Neuron (in vitro differentiated cells): ENCODE measurements around the gene OR8G1.

Source experiments
- H2AFZ ChIP-seq: one replicate; pipeline ENCODE4 v1.6.1; 2013; ENCODE audit warnings: low read depth, mild to moderate bottlenecking, inconsistent platforms, low read length, moderate library complexity
- H3K27me3 ChIP-seq: one replicate; pipeline ENCODE4 v1.6.1; 2013; ENCODE audit warnings: low read length; ENCODE audit not compliant: insufficient read depth
- H3K36me3 ChIP-seq: one replicate; pipeline ENCODE4 v1.6.1; 2013; ENCODE audit warnings: low read length; ENCODE audit not compliant: insufficient read depth
- H3K4me1 ChIP-seq: one replicate; pipeline ENCODE4 v1.6.1; 2013; ENCODE audit warnings: low read length; ENCODE audit not compliant: insufficient read depth
- H3K4me3 ChIP-seq: 2 replicates; pipeline ENCODE4 v1.5.1; 2013; ENCODE audit warnings: mild to moderate bottlenecking, low read length, moderate library complexity
- H3K9me3 ChIP-seq: one replicate; pipeline ENCODE4 v1.6.1; 2013; ENCODE audit warnings: low read length

The OR8G1 gene

DNA sequence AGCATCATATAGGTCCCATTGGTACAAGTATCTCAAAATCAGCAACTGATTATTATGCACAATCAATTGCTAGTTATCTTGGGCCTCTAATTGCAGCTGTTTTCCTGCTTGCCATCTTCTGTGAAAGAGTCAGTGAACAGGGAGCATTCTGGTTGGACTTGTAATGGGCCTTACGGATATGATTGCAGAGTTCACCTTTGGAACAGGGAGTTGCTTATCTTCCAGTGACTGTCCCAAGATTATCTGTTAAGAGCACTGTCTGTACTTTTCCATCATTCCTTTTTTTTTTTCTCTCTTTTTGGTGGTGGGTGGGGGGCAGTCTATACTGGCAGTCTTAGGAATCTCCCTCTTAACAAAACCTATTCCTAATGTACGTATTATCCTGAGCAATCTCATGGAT is 33.1 kb downstream of the OR8G1 start:
- no peaks in the 10 kb centered on the region for H3K27me3 ChIP-seq
- H3K9me3 ChIP-seq, result no peaks in the 10 kb centered on the region
- H3K36me3 ChIP-seq, result no peaks in the 10 kb centered on the region
- no peaks in the 10 kb centered on the region for H3K4me1 ChIP-seq
- H2AFZ ChIP-seq, result no peak overlapping the region
- H3K4me3 ChIP-seq, result no peak overlapping the region

DNA sequence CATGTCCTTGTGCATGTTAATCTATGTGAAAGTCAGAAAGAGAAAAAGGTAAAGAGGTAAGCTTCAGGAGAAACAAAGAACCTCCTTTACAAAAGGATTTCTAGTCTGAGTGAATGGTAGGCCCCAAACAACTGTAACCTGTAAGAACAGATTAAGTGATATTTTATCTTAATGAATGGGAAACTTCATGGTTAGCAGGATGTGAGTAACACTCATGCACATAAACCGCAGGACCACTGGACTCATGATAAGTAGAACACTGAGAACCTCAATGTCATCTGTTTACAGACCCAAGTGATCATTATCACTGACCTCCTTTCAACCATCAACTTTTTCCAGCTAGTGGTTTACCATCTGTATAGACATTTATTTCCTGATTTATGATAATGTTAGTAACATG is 35.2 kb downstream of the OR8G1 start:
- no peak overlapping the region for H3K4me3 ChIP-seq
- no peaks in the 10 kb centered on the region for H3K27me3 ChIP-seq
- H2AFZ ChIP-seq, result no peak overlapping the region
- H3K36me3 ChIP-seq, result no peaks in the 10 kb centered on the region
- H3K4me1 ChIP-seq, result no peaks in the 10 kb centered on the region
- no peaks in the 10 kb centered on the region for H3K9me3 ChIP-seq

DNA sequence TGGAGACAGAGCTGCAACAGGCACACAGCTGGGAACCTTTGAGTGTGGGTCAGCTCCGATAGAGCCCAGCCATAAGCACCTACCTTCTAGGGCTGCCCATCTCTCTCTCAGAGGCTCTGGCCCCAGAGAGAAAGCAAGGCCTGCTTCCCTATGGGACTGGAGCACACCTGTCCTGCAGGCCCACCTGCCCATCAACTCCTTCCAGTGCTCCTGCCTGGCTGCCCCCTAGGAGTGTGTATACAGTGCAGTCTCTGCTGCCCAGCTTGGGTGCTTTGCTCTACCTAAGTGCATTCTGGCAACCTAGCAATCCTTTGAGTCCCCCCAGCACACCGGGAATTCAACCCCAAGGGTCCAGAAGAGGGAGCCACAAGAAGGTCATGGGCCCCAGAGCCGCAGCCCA is 36.3 kb downstream of the OR8G1 start:
- Histone ChIP-seq H2AFZ (no peak overlapping the region), H3K4me3 (no peak overlapping the region), H3K4me1 (no peaks in the 10 kb centered on the region)

DNA sequence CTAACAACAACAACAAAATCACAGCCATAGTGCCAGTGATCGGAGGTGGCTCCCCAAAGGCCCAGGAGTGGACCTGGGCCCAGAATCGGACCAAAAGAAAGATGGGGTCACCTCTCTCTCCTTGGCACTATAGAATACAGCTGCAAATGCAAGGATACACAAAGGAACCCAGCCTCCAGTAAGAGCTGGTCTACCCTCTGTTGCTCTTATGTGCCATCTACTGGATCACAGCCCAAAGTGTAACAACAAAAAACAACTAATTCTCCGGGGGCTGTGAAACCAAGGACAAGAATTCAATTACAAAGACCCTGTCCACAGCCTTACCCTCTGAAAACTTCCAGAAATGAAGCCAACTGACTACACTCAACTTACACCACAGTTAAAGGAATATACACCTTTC is 36.9 kb downstream of the OR8G1 start:
- no peak overlapping the region for H2AFZ ChIP-seq
- no peaks in the 10 kb centered on the region for H3K36me3 ChIP-seq
- no peaks in the 10 kb centered on the region for H3K9me3 ChIP-seq
- no peaks in the 10 kb centered on the region for H3K4me1 ChIP-seq
- H3K4me3 ChIP-seq, result no peak overlapping the region
- no peaks in the 10 kb centered on the region for H3K27me3 ChIP-seq

More for the DNA sequence above, 36.3 kb downstream of the OR8G1 start:
- no peaks in the 10 kb centered on the region for H3K36me3 ChIP-seq
- H3K27me3 ChIP-seq, result no peaks in the 10 kb centered on the region
- no peaks in the 10 kb centered on the region for H3K9me3 ChIP-seq

DNA sequence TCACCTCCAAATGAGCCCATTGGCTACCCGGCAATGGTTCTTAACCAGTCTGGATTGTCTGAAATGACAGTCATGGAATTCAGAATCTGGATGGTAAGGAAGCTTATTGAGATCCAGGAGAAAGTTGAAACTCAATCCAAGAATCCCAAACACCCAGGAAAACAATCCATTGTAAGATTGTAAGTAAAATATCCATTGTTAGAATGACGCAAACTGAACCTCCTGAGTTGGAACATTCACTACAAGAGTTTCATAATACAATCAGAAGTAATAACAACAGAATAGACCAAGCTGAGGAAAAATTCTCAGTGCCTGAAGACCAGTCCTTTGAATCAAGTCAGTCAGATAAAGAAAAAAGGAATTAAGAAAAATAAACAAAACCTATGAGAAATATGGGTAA is 37.4 kb downstream of the OR8G1 start:
- H3K27me3 ChIP-seq, result no peaks in the 10 kb centered on the region
- no peaks in the 10 kb centered on the region for H3K9me3 ChIP-seq
- no peaks in the 10 kb centered on the region for H3K4me1 ChIP-seq
- H2AFZ ChIP-seq, result no peak overlapping the region
- no peaks in the 10 kb centered on the region for H3K36me3 ChIP-seq
- H3K4me3 ChIP-seq, result no peak overlapping the region

DNA sequence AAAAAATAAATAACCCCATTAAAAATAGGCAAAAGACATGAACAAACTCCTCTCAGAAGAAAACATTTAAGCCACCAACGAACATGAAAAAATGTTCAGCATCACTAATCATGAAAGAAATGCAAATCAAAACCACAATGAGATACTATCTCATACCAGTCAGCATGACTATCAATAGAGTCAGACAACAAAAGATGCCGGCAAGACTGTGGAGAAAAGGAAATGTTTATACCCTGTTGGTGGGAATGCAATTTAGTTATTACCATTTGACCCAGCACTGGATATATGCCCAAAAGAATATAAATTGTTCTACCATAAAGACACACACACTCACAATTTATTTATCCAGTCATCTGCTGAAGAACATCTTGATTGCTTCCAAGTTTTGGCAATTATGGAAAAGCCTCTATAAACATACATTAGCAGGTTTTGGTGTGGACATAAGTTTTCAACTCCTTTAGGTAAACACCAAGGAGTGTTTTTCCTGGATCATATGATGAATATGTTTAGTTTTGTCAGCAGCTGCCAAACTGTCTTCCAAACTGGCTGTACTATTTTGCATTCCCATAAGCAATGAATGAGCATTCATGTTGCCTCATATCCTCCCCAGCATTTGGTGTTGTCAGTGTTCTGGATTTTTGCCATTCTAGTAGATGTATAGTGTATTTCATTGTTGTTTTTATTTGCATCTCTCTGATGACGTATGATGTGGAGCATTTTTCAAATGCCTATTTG is 44.9 kb downstream of the OR8G1 start:
- no peaks in the 10 kb centered on the region for H3K36me3 ChIP-seq
- H2AFZ ChIP-seq, result no peak overlapping the region
- no peaks in the 10 kb centered on the region for H3K4me1 ChIP-seq

DNA sequence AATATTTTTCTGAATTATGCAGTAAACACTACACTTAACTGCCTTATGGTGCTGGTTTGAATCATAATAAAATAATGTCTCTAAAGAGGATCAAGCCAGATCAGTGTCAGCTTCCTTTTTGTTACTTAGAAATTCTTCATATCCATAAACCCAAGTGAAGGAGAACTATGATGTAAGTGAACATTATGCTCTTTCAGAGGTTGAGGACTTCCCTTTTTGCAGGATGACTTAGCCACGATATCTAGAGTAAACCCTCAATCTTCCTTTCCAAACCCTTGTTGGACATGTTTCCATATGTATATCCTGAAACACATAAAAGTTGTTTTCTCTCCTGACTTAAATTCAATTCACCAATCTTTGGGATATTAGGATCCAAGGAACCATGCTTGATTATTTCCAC is 53.8 kb downstream of the OR8G1 start:
- Histone ChIP-seq H3K36me3 (no peaks in the 10 kb centered on the region), H3K27me3 (no peaks in the 10 kb centered on the region), H3K9me3 (no peaks in the 10 kb centered on the region), H2AFZ (no peak overlapping the region), H3K4me1 (no peaks in the 10 kb centered on the region), H3K4me3 (no peak overlapping the region)

More for the DNA sequence above, 44.9 kb downstream of the OR8G1 start:
- Histone ChIP-seq H3K4me3 (no peak overlapping the region), H3K27me3 (no peaks in the 10 kb centered on the region), H3K9me3 (no peaks in the 10 kb centered on the region)

DNA sequence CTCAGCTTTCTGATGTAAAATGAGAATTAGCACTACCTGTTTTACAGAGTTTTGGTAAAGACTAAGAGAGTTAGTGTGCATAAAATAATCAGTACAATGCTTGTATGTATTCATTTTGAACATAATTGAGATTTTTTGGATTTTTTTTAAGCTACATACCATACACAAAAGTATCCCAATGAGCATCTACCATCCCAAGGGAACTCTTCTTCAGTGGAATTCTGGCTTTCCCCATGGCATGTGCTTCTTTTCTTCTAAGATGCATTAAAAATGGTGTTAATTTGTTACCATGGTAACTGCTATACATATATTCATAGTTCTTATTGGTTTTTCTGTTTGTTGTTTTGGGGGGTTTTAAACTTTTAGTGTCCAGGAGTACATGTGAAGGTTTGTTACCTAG is 55.1 kb downstream of the OR8G1 start:
- no peaks in the 10 kb centered on the region for H3K9me3 ChIP-seq
- no peaks in the 10 kb centered on the region for H3K27me3 ChIP-seq
- H3K4me1 ChIP-seq, result no peaks in the 10 kb centered on the region
- no peak overlapping the region for H3K4me3 ChIP-seq
- no peak overlapping the region for H2AFZ ChIP-seq
- H3K36me3 ChIP-seq, result no peaks in the 10 kb centered on the region

DNA sequence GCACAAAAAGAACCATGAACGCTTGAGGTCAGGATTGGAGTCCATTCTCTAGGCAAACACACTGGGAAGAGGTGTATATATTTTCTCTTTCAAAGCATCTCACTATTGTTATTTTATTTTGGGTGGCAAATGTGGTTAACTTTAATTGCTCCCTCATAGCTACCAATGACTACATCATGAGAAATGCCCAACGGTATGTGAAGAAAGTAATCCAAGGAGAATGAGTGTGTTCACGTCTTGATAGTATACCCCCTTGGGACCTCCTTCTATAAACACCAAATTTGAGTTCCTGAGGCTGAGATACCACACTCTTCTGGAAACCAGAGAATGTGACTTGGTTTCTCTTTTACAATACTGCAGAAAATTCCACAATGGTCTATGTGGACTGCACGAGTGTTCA is 57.0 kb downstream of the OR8G1 start:
- Histone ChIP-seq H3K27me3 (no peaks in the 10 kb centered on the region), H3K9me3 (no peaks in the 10 kb centered on the region), H3K4me1 (no peaks in the 10 kb centered on the region), H3K36me3 (no peaks in the 10 kb centered on the region), H3K4me3 (no peak overlapping the region), H2AFZ (no peak overlapping the region)

DNA sequence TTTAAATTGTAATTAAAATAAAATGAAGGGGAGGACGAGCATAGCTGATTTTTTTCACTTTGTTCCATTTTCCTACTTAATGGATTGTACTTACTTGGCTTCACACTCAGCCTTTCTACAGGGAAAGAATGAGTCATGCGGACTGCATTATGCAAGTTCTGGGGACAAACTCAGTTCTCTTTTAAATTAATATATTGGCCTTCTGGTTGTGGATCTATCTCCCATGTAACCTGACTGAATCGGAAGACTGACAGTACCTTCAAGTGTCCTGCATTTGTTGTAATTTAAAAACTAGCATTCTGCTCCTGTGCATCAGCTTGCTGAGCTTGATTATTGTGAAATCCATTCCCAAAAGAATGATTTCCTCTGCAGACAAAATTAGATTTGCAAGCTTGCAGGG is 60.7 kb downstream of the OR8G1 start:
- H2AFZ ChIP-seq, result no peak overlapping the region
- no peaks in the 10 kb centered on the region for H3K9me3 ChIP-seq
- no peaks in the 10 kb centered on the region for H3K27me3 ChIP-seq
- H3K4me1 ChIP-seq, result no peaks in the 10 kb centered on the region
- no peak overlapping the region for H3K4me3 ChIP-seq
- H3K36me3 ChIP-seq, result no peaks in the 10 kb centered on the region

DNA sequence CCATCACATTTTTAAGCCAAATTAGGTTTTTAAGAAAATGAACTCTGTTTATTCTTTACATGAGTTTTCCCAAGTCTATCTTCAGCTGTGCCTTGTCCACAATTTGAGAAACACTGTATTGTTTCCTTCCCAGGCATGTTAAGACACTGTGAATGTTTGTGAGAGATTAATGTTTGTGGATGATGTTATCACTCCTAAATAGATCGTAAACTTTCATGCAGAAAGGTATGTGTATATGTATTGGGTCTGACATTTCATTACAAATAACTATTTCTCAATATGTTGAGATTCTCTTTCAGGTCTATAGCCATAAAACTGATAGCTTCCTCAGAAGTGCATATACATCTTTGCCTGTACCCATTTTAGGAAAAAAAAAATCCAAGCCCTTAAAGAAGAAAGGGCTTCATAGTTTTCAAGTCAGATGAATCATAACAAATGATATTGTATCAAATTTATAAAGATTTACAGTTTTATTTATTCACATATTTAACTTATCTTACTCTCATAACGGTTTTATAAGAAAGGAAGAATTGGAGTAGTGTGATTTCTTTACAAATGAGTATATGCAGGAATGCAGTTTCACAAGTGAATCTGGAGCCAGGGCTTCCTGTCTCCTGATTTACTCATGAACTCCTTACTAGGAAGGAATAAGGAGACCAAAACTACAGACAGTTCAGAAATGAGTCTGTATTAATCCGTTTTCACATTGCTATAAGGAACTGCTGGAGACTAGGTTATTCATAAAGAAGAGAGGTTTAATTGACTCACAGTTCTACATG is 61.6 kb downstream of the OR8G1 start:
- H3K36me3 ChIP-seq, result no peaks in the 10 kb centered on the region
- no peaks in the 10 kb centered on the region for H3K9me3 ChIP-seq
- H3K4me3 ChIP-seq, result no peak overlapping the region
- H3K27me3 ChIP-seq, result no peaks in the 10 kb centered on the region
- no peaks in the 10 kb centered on the region for H3K4me1 ChIP-seq
- H2AFZ ChIP-seq, result no peak overlapping the region
